Neural cell (in vitro differentiated cells): ENCODE measurements around the gene SLC9A3. TPM values are rescaled to one million over a fixed set of nuclear protein-coding genes. Genes with fewer than 3 reads are reported as not detected.

Source experiments
- H2AFZ ChIP-seq: fragments of 200-600, 300-800 bp; sonication (generic), shearing (Covaris generic); 2 replicates; pipeline ENCODE4 v1.6.0; 2014; ENCODE audit warnings: low read depth, mild to moderate bottlenecking, antibody characterized with exemption, low read length, moderate library complexity
- H3F3A ChIP-seq: fragments of 200-600 bp; shearing (Covaris generic); 2 replicates; pipeline ENCODE4 v1.6.1; 2016; ENCODE audit warnings: mild to moderate bottlenecking, moderate library complexity, mixed read lengths, antibody characterized with exemption, low read length; ENCODE audit not compliant: insufficient read depth, poor library complexity, severe bottlenecking
- H3K27ac ChIP-seq: fragments of 200-600, 300-800 bp; sonication (generic), shearing (Covaris generic); 2 replicates; pipeline ENCODE4 v1.5.1; 2014; ENCODE audit warnings: mild to moderate bottlenecking, low read length, moderate library complexity
- H3K27me3 ChIP-seq: fragments of 300-800, 200-600 bp; sonication (generic), shearing (Covaris generic); 2 replicates; pipeline ENCODE4 v1.6.0; 2014; ENCODE audit warnings: mild to moderate bottlenecking, low read depth, low read length, moderate library complexity; ENCODE audit not compliant: insufficient read depth
- H3K36me3 ChIP-seq: fragments of 300-800, 200-600 bp; sonication (generic), shearing (Covaris generic); 2 replicates; pipeline ENCODE4 v1.5.1; 2014; ENCODE audit warnings: mild to moderate bottlenecking, antibody characterized with exemption, low read length, moderate library complexity; ENCODE audit not compliant: insufficient read depth
- H3K4me2 ChIP-seq: fragments of 300-800, 200-600 bp; sonication (generic), shearing (Covaris generic); 2 replicates; pipeline ENCODE4 v1.6.0; 2014; ENCODE audit warnings: mild to moderate bottlenecking, low read length
- H3K4me3 ChIP-seq: fragments of 300-800, 200-600 bp; sonication (generic), shearing (Covaris generic); 2 replicates; pipeline ENCODE4 v1.5.1; 2014; ENCODE audit warnings: mild to moderate bottlenecking, low read length, moderate library complexity
- H3K79me2 ChIP-seq: fragments of 200-600 bp; shearing (Covaris generic); replicated peaks from 2 replicates; pipeline ENCODE4 v1.6.0; 2014; ENCODE audit warnings: mild to moderate bottlenecking, low read length, moderate library complexity; ENCODE audit not compliant: insufficient read depth
- H3K9ac ChIP-seq: fragments of 300-800, 200-600 bp; sonication (generic), shearing (Covaris generic); 2 replicates; pipeline ENCODE4 v1.6.1; 2016; ENCODE audit warnings: mild to moderate bottlenecking, low read length, mixed read lengths
- H3K9me2 ChIP-seq: fragments of 200-600 bp; shearing (Covaris generic); 2 replicates; pipeline ENCODE4 v1.6.1; 2016; ENCODE audit warnings: mild to moderate bottlenecking, low read length, mixed read lengths; ENCODE audit not compliant: insufficient read depth
- H3K9me3 ChIP-seq: fragments of 200-600, 300-800 bp; sonication (generic), shearing (Covaris generic); 2 replicates; pipeline ENCODE4 v1.6.1; 2016; ENCODE audit warnings: mild to moderate bottlenecking, mixed run types, low read length, moderate library complexity, mixed read lengths
- H4K20me1 ChIP-seq: fragments of 200-600 bp; shearing (Covaris generic); 2 replicates; pipeline ENCODE4 v1.6.1; 2016; ENCODE audit warnings: mild to moderate bottlenecking, mixed run types; ENCODE audit not compliant: insufficient read depth
- EP300 ChIP-seq: fragments of 450-650 bp; conservative IDR thresholded peaks from 2 replicates; pipeline ENCODE4 v1.6.1; 2014; ENCODE audit warnings: antibody characterized with exemption, mild to moderate bottlenecking, moderate library complexity; ENCODE audit not compliant: poor library complexity, severe bottlenecking
- EZH2 ChIP-seq: fragments of 200-600, 300-800 bp; shearing (Covaris generic), sonication (generic); IDR thresholded peaks from 2 replicates; pipeline ENCODE4 v1.6.1; 2014; ENCODE audit warnings: antibody characterized with exemption, low read length, borderline replicate concordance, mild to moderate bottlenecking; ENCODE audit not compliant: insufficient read depth, poor library complexity, severe bottlenecking
- MXI1 ChIP-seq: fragments of 450-650 bp; conservative IDR thresholded peaks from 2 replicates; pipeline ENCODE4 v1.6.1; 2014; ENCODE audit warnings: antibody characterized with exemption, mild to moderate bottlenecking; ENCODE audit not compliant: poor library complexity, severe bottlenecking
- POLR2AphosphoS5 ChIP-seq: IDR thresholded peaks from 2 replicates; pipeline ENCODE4 v1.6.1; 2012
- RAD21 ChIP-seq: fragments of 450-650 bp; conservative IDR thresholded peaks from 2 replicates; pipeline ENCODE4 v1.6.1; 2014; ENCODE audit warnings: antibody characterized with exemption, mild to moderate bottlenecking, moderate library complexity
- SMC3 ChIP-seq: fragments of 450-650 bp; conservative IDR thresholded peaks from 2 replicates; pipeline ENCODE4 v1.6.1; 2014; ENCODE audit warnings: antibody characterized with exemption, mild to moderate bottlenecking, moderate library complexity; ENCODE audit not compliant: poor library complexity
- TAF1 ChIP-seq: IDR thresholded peaks from 2 replicates; pipeline ENCODE4 v1.6.1; 2012; ENCODE audit warnings: low read depth
- polyA plus RNA-seq: library from polyadenylated mRNA; depleted of rRNA; stranded (reverse); fragments of >200 nt; gene quantifications from 2 replicates; pipeline ENCODE4 v1.2.3, GENCODE V29; 2014
- TF ChIP-seq, protein P1 (sequence below): IDR thresholded peaks from 2 replicates; pipeline ENCODE4 v1.6.1; 2012; ENCODE audit warnings: borderline replicate concordance
- TF ChIP-seq, protein P2 (sequence below): fragments of 450-650 bp; IDR thresholded peaks from 2 replicates; pipeline ENCODE4 v1.5.1; 2014; ENCODE audit warnings: antibody characterized with exemption, mild to moderate bottlenecking, moderate library complexity; ENCODE audit not compliant: poor library complexity, severe bottlenecking

SLC9A3 gene
- polyA plus RNA-seq, 1 donor from 2014 or later = 4.0 TPM

DNA sequence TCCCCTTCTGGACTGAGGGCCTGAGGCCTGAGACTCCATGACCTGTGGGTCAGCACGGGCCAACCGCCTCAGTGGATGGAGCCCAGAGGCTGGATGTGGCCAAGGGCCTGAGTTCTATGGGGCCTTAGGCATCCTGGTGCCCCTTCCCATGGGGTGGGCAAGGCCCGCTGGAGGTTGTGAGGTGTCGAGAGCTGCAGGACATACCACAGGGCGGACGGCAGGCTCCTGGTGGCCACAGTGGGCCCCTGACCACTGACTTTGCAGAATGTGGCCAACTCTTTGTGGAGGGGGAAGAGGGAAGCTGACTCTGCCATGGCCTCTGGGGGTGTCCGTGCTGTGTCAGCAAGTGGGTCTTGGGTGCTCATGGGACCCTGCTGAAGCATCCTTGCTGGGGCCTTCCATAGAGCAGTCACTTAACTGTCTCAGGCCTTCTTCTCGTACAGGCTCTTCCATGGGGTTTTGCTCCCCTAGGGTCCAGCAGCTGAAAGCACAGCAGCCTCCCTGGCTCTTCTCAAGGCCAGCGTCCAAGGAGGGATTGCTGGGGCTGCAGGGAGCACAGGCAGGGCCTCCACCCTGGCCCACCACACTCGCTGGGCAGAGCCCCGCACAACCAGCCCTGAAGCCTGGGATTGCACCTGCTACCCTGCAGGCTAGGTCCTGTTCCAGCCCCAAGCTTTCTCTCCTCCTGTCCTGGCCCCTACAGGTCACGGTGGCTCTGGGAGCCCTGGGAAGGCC lies 21.6 kb upstream of the SLC9A3 start:
- TF ChIP-seq MXI1 = no peak
- no peak for TF ChIP-seq RAD21
- no peak for TF ChIP-seq SMC3
- TF ChIP-seq, protein P1, sequence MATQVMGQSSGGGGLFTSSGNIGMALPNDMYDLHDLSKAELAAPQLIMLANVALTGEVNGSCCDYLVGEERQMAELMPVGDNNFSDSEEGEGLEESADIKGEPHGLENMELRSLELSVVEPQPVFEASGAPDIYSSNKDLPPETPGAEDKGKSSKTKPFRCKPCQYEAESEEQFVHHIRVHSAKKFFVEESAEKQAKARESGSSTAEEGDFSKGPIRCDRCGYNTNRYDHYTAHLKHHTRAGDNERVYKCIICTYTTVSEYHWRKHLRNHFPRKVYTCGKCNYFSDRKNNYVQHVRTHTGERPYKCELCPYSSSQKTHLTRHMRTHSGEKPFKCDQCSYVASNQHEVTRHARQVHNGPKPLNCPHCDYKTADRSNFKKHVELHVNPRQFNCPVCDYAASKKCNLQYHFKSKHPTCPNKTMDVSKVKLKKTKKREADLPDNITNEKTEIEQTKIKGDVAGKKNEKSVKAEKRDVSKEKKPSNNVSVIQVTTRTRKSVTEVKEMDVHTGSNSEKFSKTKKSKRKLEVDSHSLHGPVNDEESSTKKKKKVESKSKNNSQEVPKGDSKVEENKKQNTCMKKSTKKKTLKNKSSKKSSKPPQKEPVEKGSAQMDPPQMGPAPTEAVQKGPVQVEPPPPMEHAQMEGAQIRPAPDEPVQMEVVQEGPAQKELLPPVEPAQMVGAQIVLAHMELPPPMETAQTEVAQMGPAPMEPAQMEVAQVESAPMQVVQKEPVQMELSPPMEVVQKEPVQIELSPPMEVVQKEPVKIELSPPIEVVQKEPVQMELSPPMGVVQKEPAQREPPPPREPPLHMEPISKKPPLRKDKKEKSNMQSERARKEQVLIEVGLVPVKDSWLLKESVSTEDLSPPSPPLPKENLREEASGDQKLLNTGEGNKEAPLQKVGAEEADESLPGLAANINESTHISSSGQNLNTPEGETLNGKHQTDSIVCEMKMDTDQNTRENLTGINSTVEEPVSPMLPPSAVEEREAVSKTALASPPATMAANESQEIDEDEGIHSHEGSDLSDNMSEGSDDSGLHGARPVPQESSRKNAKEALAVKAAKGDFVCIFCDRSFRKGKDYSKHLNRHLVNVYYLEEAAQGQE = no peak
- no peak for TF ChIP-seq EP300
- TF ChIP-seq EZH2 = no peak
- TF ChIP-seq, protein P2, sequence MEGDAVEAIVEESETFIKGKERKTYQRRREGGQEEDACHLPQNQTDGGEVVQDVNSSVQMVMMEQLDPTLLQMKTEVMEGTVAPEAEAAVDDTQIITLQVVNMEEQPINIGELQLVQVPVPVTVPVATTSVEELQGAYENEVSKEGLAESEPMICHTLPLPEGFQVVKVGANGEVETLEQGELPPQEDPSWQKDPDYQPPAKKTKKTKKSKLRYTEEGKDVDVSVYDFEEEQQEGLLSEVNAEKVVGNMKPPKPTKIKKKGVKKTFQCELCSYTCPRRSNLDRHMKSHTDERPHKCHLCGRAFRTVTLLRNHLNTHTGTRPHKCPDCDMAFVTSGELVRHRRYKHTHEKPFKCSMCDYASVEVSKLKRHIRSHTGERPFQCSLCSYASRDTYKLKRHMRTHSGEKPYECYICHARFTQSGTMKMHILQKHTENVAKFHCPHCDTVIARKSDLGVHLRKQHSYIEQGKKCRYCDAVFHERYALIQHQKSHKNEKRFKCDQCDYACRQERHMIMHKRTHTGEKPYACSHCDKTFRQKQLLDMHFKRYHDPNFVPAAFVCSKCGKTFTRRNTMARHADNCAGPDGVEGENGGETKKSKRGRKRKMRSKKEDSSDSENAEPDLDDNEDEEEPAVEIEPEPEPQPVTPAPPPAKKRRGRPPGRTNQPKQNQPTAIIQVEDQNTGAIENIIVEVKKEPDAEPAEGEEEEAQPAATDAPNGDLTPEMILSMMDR = no peak
- no peak for TF ChIP-seq TAF1
- no peak for TF ChIP-seq POLR2AphosphoS5
- Histone ChIP-seq H4K20me1 (no peaks in the 10 kb centered on the region), H3K9me2 (no peaks in the 10 kb centered on the region)

DNA sequence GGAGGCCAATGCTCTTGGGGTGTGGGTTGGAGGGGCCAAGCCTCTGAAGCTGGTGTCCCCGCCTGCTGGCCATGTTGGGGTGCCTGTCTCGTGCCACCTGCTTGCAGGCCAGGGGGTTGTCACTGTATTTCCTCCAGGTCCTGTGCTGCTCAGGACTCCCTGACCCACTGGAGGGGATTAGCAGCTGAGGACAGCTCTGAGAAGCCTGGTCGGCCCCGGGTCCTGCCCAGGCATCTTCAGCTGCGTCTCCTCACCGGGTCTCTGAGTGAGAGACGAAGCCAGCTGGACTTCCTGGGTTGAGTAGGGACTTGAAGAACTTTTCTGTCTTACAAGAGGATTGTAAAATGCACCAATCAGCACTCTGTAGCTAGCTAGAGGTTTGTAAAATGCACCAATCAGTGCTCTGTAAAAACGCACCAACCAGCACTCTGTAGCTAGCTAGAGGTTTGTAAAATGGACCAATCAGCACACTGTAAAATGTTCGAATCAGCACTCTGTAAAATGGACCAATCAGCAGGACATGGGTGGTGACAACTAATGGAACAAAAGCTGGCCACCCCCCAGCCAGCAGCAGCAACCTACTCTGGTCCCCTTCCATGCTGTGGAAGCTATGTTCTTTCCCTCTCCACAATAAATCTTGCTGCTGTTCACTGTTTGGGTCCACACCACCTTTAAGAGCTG lies 20.6 kb upstream of the SLC9A3 start:
- Histone ChIP-seq H3F3A (no peaks in the 10 kb centered on the region), H3K36me3 (no peaks in the 10 kb centered on the region), H3K9me3 (no peaks in the 10 kb centered on the region), H3K4me3 (no peak overlapping the region), H3K27me3 (no peaks in the 10 kb centered on the region), H3K9me2 (no peaks in the 10 kb centered on the region), H3K79me2 (no peaks in the 10 kb centered on the region), H4K20me1 (no peaks in the 10 kb centered on the region), H3K27ac (no peak overlapping the region), H3K4me2 (no peak overlapping the region), H3K9ac (no peak overlapping the region), H2AFZ (no peak overlapping the region)
- no peak for TF ChIP-seq RAD21
- TF ChIP-seq EP300 = no peak
- TF ChIP-seq POLR2AphosphoS5 = no peak
- TF ChIP-seq, protein P2 = no peak
- TF ChIP-seq SMC3 = no peak
- no peak for TF ChIP-seq EZH2
- TF ChIP-seq MXI1 = no peak
- no peak for TF ChIP-seq TAF1
- TF ChIP-seq, protein P1 = no peak

More for the DNA sequence above, 21.6 kb upstream of the SLC9A3 start:
- Histone ChIP-seq H3K27me3 (no peaks in the 10 kb centered on the region), H3K9me3 (no peaks in the 10 kb centered on the region), H3F3A (no peaks in the 10 kb centered on the region), H3K79me2 (no peaks in the 10 kb centered on the region), H3K4me2 (no peak overlapping the region), H3K36me3 (no peaks in the 10 kb centered on the region), H2AFZ (no peak overlapping the region), H3K9ac (no peak overlapping the region), H3K4me3 (no peak overlapping the region), H3K27ac (no peak overlapping the region)
